SU-DHL-6 (cell line): Measurements from ENCODE around the gene CPE.

ENCODE experiments used
- H2AFZ ChIP-seq: fragments of 200-600 bp; sonication (generic); 2 replicates; pipeline ENCODE4 v1.6.1; 2014; ENCODE audit warnings: low read depth, mild to moderate bottlenecking, moderate library complexity, mixed read lengths, antibody characterized with exemption, low read length; ENCODE audit not compliant: severe bottlenecking
- H3F3A ChIP-seq: fragments of 200-600 bp; shearing (Covaris generic); 2 replicates; pipeline ENCODE4 v1.6.0; 2016; ENCODE audit warnings: antibody characterized with exemption, mild to moderate bottlenecking; ENCODE audit not compliant: insufficient read depth
- H3K27ac ChIP-seq: fragments of 200-600 bp; sonication (generic); 2 replicates; pipeline ENCODE4 v1.5.1; 2016; ENCODE audit warnings: low read depth, mild to moderate bottlenecking, low read length, moderate library complexity, mixed read lengths
- H3K27me3 ChIP-seq: fragments of 200-600 bp; sonication (generic), shearing (Covaris generic); 2 replicates; pipeline ENCODE4 v1.6.0; 2014; ENCODE audit warnings: mild to moderate bottlenecking, low read length
- H3K36me3 ChIP-seq: fragments of 200-600 bp; sonication (generic); 2 replicates; pipeline ENCODE4 v1.6.1; 2014; ENCODE audit warnings: mild to moderate bottlenecking, low read length, mixed read lengths
- H3K4me2 ChIP-seq: fragments of 300-600, 200-600 bp; shearing (Covaris generic), sonication (generic); 2 replicates; pipeline ENCODE4 v1.6.0; 2014; ENCODE audit warnings: low read length, low read depth, mild to moderate bottlenecking; ENCODE audit not compliant: poor library complexity, severe bottlenecking
- H3K4me3 ChIP-seq: fragments of 200-600 bp; sonication (generic); 2 replicates; pipeline ENCODE4 v1.5.1; 2014; ENCODE audit warnings: antibody characterized with exemption, low read length, mild to moderate bottlenecking, mixed read lengths; ENCODE audit not compliant: insufficient read depth, poor library complexity, severe bottlenecking
- H3K79me2 ChIP-seq: fragments of 200-600 bp; sonication (generic); 2 replicates; pipeline ENCODE4 v1.6.1; 2014; ENCODE audit warnings: mild to moderate bottlenecking, low read length, moderate library complexity; ENCODE audit not compliant: insufficient read depth
- H3K9ac ChIP-seq: fragments of 200-600 bp; sonication (generic); 2 replicates; pipeline ENCODE4 v1.7.0; 2014; ENCODE audit warnings: mild to moderate bottlenecking, low read length
- H3K9me2 ChIP-seq: fragments of 200-600 bp; sonication (generic); replicated peaks from 2 replicates; pipeline ENCODE4 v1.6.1; 2014; ENCODE audit warnings: low read length; ENCODE audit not compliant: insufficient read depth
- H3K9me3 ChIP-seq: fragments of 200-600 bp; sonication (generic); 2 replicates; pipeline ENCODE4 v1.6.1; 2014; ENCODE audit warnings: low read length, mixed read lengths; ENCODE audit not compliant: insufficient read depth
- H4K20me1 ChIP-seq: fragments of 200-600 bp; sonication (generic); 2 replicates; pipeline ENCODE4 v1.6.1; 2014; ENCODE audit warnings: low read depth, mild to moderate bottlenecking, antibody characterized with exemption, low read length, moderate library complexity, mixed read lengths
- EZH2phosphoT487 ChIP-seq: fragments of 200-600 bp; sonication (generic), shearing (Covaris generic); conservative IDR thresholded peaks from 2 replicates; pipeline ENCODE4 v1.6.1; 2018; ENCODE audit warnings: mild to moderate bottlenecking, antibody characterized with exemption, low read length, moderate library complexity, mixed read lengths
- TF ChIP-seq, protein P1 (sequence below): fragments of 200-600 bp; sonication (generic); IDR thresholded peaks from one replicate; pipeline ENCODE4 v1.5.1; 2017; ENCODE audit warnings: antibody characterized with exemption, mild to moderate bottlenecking, low read length, moderate library complexity; ENCODE audit not compliant: insufficient read depth, poor library complexity, severe bottlenecking

The CPE gene

GRCh38 chr4:165415910-165416309, 37.1 kb downstream of the CPE start:
- Histone ChIP-seq H3K27me3 (0 out of 2 replicates have a peak, but pooled peaks cover 3% of the 10 kb centered on the region), H3K4me2 (no peak overlapping the region), H3K36me3 (no peaks in the 10 kb centered on the region), H3F3A (no peaks in the 10 kb centered on the region), H4K20me1 (no peaks in the 10 kb centered on the region), H3K9me2 (no peaks in the 10 kb centered on the region), H3K79me2 (no peaks in the 10 kb centered on the region), H3K27ac (no peak overlapping the region), H3K4me3 (no peak overlapping the region), H3K9me3 (no peaks in the 10 kb centered on the region), H2AFZ (no peak overlapping the region), H3K9ac (no peak overlapping the region)
- no peak for TF ChIP-seq EZH2phosphoT487
- TF ChIP-seq, protein P1, sequence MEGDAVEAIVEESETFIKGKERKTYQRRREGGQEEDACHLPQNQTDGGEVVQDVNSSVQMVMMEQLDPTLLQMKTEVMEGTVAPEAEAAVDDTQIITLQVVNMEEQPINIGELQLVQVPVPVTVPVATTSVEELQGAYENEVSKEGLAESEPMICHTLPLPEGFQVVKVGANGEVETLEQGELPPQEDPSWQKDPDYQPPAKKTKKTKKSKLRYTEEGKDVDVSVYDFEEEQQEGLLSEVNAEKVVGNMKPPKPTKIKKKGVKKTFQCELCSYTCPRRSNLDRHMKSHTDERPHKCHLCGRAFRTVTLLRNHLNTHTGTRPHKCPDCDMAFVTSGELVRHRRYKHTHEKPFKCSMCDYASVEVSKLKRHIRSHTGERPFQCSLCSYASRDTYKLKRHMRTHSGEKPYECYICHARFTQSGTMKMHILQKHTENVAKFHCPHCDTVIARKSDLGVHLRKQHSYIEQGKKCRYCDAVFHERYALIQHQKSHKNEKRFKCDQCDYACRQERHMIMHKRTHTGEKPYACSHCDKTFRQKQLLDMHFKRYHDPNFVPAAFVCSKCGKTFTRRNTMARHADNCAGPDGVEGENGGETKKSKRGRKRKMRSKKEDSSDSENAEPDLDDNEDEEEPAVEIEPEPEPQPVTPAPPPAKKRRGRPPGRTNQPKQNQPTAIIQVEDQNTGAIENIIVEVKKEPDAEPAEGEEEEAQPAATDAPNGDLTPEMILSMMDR = no peak

DNA sequence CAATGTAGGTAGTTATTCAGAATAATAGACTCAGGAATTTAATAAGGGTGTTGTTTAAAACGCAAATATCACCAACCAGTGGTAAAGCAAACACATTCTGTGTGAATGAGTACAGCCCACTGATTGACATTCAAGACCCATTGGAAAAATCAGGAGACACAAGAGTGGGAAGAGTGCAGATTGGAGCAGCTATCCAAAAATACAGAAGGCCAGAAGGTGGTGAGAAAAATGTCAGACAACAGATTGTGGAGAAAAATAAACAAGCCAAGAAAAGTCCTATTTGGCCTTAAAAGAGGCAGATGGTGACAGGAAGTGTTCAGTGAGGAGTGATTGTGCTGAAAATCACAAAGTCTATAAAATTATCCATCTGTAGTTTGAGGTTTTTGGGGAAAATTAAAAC, 39.3 kb downstream of the CPE start:
- Histone ChIP-seq H3K4me2 (no peak overlapping the region), H2AFZ (no peak overlapping the region), H3K9me3 (no peaks in the 10 kb centered on the region), H3K79me2 (no peaks in the 10 kb centered on the region), H3K27ac (no peak overlapping the region), H3K9me2 (no peaks in the 10 kb centered on the region), H3K27me3 (0 out of 2 replicates have a peak, but pooled peaks cover 3% of the 10 kb centered on the region), H3F3A (no peaks in the 10 kb centered on the region), H4K20me1 (no peaks in the 10 kb centered on the region), H3K9ac (no peak overlapping the region), H3K36me3 (no peaks in the 10 kb centered on the region), H3K4me3 (no peak overlapping the region)
- no peak for TF ChIP-seq EZH2phosphoT487
- TF ChIP-seq, protein P1 = no peak

- no peak for TF ChIP-seq EZH2phosphoT487
- TF ChIP-seq, protein P1 = no peak
Observed at GRCh38 chr4:165425629-165426028, 46.8 kb downstream of the CPE start.

DNA sequence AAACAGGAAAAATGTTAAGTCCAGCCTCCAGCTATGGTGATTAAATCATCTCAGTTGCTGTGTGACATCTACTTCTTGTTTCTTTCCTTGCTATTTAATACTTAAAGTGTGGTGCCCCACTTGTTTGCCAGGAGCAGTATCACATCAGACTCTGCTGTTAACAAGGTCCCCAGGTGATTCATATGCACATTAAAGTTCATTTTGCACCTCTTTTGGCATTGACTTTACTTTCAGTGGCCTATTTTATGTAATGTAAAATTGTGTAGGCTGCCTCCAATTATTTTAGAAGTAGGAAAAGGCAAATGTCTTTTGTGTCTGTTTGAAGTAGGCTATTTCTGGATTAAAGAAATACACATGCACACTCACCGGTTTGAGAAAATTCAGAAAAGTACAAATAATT, 47.5 kb downstream of the CPE start:
- TF ChIP-seq, protein P1 = no peak
- TF ChIP-seq EZH2phosphoT487 = no peak
- Histone ChIP-seq H3K9me2 (no peaks in the 10 kb centered on the region), H3F3A (no peaks in the 10 kb centered on the region), H4K20me1 (no peaks in the 10 kb centered on the region), H3K4me3 (no peak overlapping the region), H3K9me3 (no peaks in the 10 kb centered on the region), H3K79me2 (no peaks in the 10 kb centered on the region), H3K36me3 (no peaks in the 10 kb centered on the region), H3K4me2 (no peak overlapping the region), H3K9ac (no peak overlapping the region), H3K27me3 (no peaks in the 10 kb centered on the region), H2AFZ (no peak overlapping the region), H3K27ac (no peak overlapping the region)

More at GRCh38 chr4:165425629-165426028, 46.8 kb downstream of the CPE start:
- H3K27ac ChIP-seq = no peak overlapping the region
- H3K36me3 ChIP-seq = no peaks in the 10 kb centered on the region
- H3K4me3 ChIP-seq = no peak overlapping the region
- H2AFZ ChIP-seq = no peak overlapping the region
- H3K9me2 ChIP-seq = no peaks in the 10 kb centered on the region
- no peak overlapping the region for H3K4me2 ChIP-seq
- H3K9ac ChIP-seq = no peak overlapping the region
- no peaks in the 10 kb centered on the region for H4K20me1 ChIP-seq
- H3F3A ChIP-seq = no peaks in the 10 kb centered on the region
- H3K27me3 ChIP-seq = no peaks in the 10 kb centered on the region
- H3K79me2 ChIP-seq = no peaks in the 10 kb centered on the region
- no peaks in the 10 kb centered on the region for H3K9me3 ChIP-seq
